Uterus (tissue), 4 donors: Measurements from ENCODE around the gene CNNM3. TPM values are rescaled to one million over a fixed set of nuclear protein-coding genes. Genes with fewer than 3 reads are reported as not detected.
"Not testable (repeated sequence)": the region's sequence is repeated elsewhere in the genome, so short reads cannot be mapped to it uniquely, and the experiment has no call there.

Source experiments
- DNase-seq, 2 donors: peaks; one replicate each; pipeline ENCODE4 v3.0.0-alpha.2; 2019 to 2020
- H3K27ac ChIP-seq, 2 donors: fragments of 200-600 bp; sonication (generic); 1 replicate in 1 of 2; 2 replicates in 1 of 2; pipeline ENCODE4 v1.5.1; 2016 to 2018
- H3K27me3 ChIP-seq, 2 donors: fragments of 200-600 bp; sonication (generic); one replicate each; pipeline ENCODE4 v1.5.1; 2018 to 2019; ENCODE audit warnings: control low read depth in 1 of 2
- H3K36me3 ChIP-seq, 2 donors: fragments of 200-600 bp; sonication (generic); one replicate each; pipeline ENCODE4 v1.5.1; 2019; ENCODE audit warnings: control low read depth in 1 of 2
- H3K4me1 ChIP-seq, 2 donors: fragments of 200-600 bp; sonication (generic); one replicate each; pipeline ENCODE4 v1.5.1; 2018 to 2019; ENCODE audit warnings: control low read depth in 1 of 2
- H3K4me3 ChIP-seq, 2 donors: fragments of 200-600 bp; sonication (generic); 1 replicate in 1 of 2; 2 replicates in 1 of 2; pipeline ENCODE4 v1.5.1; 2018 to 2019; ENCODE audit warnings: mild to moderate bottlenecking in 1 of 2
- H3K9me3 ChIP-seq, 2 donors: fragments of 200-600 bp; sonication (generic); one replicate each; pipeline ENCODE4 v1.5.1; 2019; ENCODE audit warnings: control low read depth in 1 of 2
- CTCF ChIP-seq, 4 experiments: fragments of 200-600 bp in 2 of 4; fragments of 450-650 bp in 2 of 4; sonication (generic) in 2 of 4; IDR thresholded peaks; one replicate each; pipeline ENCODE4 v1.5.1; 2016 to 2019; ENCODE audit warnings: antibody characterized with exemption in 4 of 4, mild to moderate bottlenecking in 2 of 4, moderate library complexity in 1 of 4
- POLR2A ChIP-seq, 2 donors: fragments of 450-650 bp; IDR thresholded peaks; one replicate each; pipeline ENCODE4 v1.6.1; 2016; ENCODE audit warnings: antibody characterized with exemption in 2 of 2, mild to moderate bottlenecking in 1 of 2, moderate library complexity in 1 of 2
- intact Hi-C: fragments of 100-400 bp; cut with DNase I; formaldehyde crosslinking; loops from one replicate; pipeline ENCODE4 v1.15.1; 2023; ENCODE audit warnings: low total_unique reads
- total RNA-seq, 4 donors: library from RNA; depleted of rRNA in 3 of 4; stranded (reverse); fragments of >200 nt in 3 of 4; gene quantifications; one replicate each; pipeline versions ENCODE4 v1.1.0 to v1.2.4, GENCODE V29; 2014 to 2023
- donor health status: DM: yes; HTN: yes; CAD: no.

CNNM3 gene
- total RNA-seq, 4 donors from 2014 or later = 1.5 to 21.1 (median 11.2) TPM

GRCh38 chr2:96802721-96803120, 13.3 kb upstream of the CNNM3 start:
- no peaks in the 10 kb centered on the region for H3K4me1 ChIP-seq
- intact Hi-C loops = no loop called here
- no peaks in the 10 kb centered on the region for H3K27me3 ChIP-seq
- TF ChIP-seq POLR2A (IDR thresholded peaks at IDR 0.05) = no peak
- H3K27ac ChIP-seq = no peak overlapping the region
- H3K36me3 ChIP-seq = no peaks in the 10 kb centered on the region
- no peaks in the 10 kb centered on the region for H3K9me3 ChIP-seq
- no peak for DNase-seq
- no peak overlapping the region for H3K4me3 ChIP-seq

- Histone ChIP-seq H3K4me3 (no peak overlapping the region), H3K27me3 (no peaks in the 10 kb centered on the region), H3K9me3 (no peaks in the 10 kb centered on the region), H3K27ac (no peak overlapping the region), H3K36me3 (no peaks in the 10 kb centered on the region), H3K4me1 (no peaks in the 10 kb centered on the region)
- TF ChIP-seq CTCF (IDR thresholded peaks at IDR 0.05) (no peak), POLR2A (IDR thresholded peaks at IDR 0.05) (no peak)
- DNase-seq = no peak
- intact Hi-C loops = no loop called here
These were observed 11.1 kb upstream of the CNNM3 start for GRCh38 chr2:96804986-96805385.

- H3K4me3 ChIP-seq, H3K27ac ChIP-seq, intact Hi-C loops, H3K9me3 ChIP-seq, H3K36me3 ChIP-seq, H3K27me3 ChIP-seq, DNase-seq, H3K4me1 ChIP-seq: not testable (repeated sequence)
These were observed 10.1 kb upstream of the CNNM3 start for GRCh38 chr2:96805946-96806345.

GRCh38 chr2:96806468-96807126, 9.5 kb upstream of the CNNM3 start:
- intact Hi-C loops = no loop called here
- no peak overlapping the region for H3K27ac ChIP-seq
- DNase-seq = no peak
- TF ChIP-seq CTCF (IDR thresholded peaks at IDR 0.05) (no peak), POLR2A (IDR thresholded peaks at IDR 0.05) (no peak)
- no peaks in the 10 kb centered on the region for H3K27me3 ChIP-seq
- H3K4me1 ChIP-seq = no peaks in the 10 kb centered on the region
- H3K9me3 ChIP-seq = no peaks in the 10 kb centered on the region
- no peak overlapping the region for H3K4me3 ChIP-seq
- H3K36me3 ChIP-seq = no peaks in the 10 kb centered on the region

- no peaks in the 10 kb centered on the region for H3K9me3 ChIP-seq
- DNase-seq = no peak
- no peaks in the 10 kb centered on the region for H3K36me3 ChIP-seq
These were observed 9.0 kb upstream of the CNNM3 start for GRCh38 chr2:96807127-96807471.

More at GRCh38 chr2:96807127-96807471, 9.0 kb upstream of the CNNM3 start:
- Histone ChIP-seq H3K27me3 (no peaks in the 10 kb centered on the region), H3K4me3 (no peak overlapping the region), H3K4me1 (no peaks in the 10 kb centered on the region), H3K27ac (no peak overlapping the region)
- intact Hi-C loops = no loop called here
- no peak for TF ChIP-seq CTCF (IDR thresholded peaks at IDR 0.05)
- TF ChIP-seq POLR2A (IDR thresholded peaks at IDR 0.05) = no peak
